Measurements from ENCODE around the gene FAM217B. TPM values are rescaled to one million over a fixed set of nuclear protein-coding genes. Genes with fewer than 3 reads are reported as not detected.

Gene FAM217B
- total RNA-seq, 1 experiment from 2014 or later: 8.1 TPM

DNA sequence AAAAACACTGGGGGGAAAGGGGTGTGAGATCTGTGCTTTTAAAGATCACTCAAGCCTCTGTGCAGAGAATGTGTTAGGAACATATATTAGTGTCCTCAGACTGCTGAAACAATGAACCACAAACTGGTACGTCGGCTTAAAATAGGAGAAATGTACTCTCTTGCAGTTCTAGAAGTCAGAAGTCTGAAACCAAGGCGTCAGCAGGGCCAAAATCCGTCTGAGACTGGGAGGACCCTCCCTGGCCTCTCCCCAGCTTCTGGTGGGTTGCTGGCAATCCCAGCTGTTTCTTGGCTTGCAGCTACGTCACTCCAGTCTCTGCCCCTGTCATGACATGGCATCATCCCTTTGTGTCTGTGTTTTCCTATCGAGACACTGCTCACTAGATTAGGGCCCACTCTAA, 22.0 kb downstream of the FAM217B start:
- Histone ChIP-seq H3K4me2 (ENCODE audit: low read length) (no peak overlapping the region), H3K4me1 (ENCODE audit: control insufficient read depth in 1 of 2, insufficient read depth in 2 of 2, low read length in 2 of 2) (no peaks in the 10 kb centered on the region), H3K9me3 (ENCODE audit: control insufficient read depth in 1 of 2, insufficient read depth in 1 of 2, low read depth in 1 of 2, low read length in 2 of 2) (no peaks in the 10 kb centered on the region), H3K36me3 (ENCODE audit: control insufficient read depth in 1 of 2, insufficient read depth in 2 of 2, low read length in 2 of 2) (no peaks in the 10 kb centered on the region), H4K20me1 (ENCODE audit: insufficient read depth) (no peaks in the 10 kb centered on the region), H3K27ac (ENCODE audit: low read depth, low read length) (no peak overlapping the region), H3K27me3 (ENCODE audit: insufficient read depth, low read length) (peaks cover 33% of the 10 kb centered on the region), H2AFZ (ENCODE audit: low read depth, low read length, poor library complexity, severe bottlenecking) (no peak overlapping the region), H3K79me2 (ENCODE audit: insufficient read depth, low read length) (no peaks in the 10 kb centered on the region), H3K4me3 (replicated peaks in 1 of 2; ENCODE audit: low read depth in 1 of 2, low read length in 2 of 2) (no peak overlapping the region), H3K9ac (ENCODE audit: low read length) (no peak overlapping the region), H3K9me2 (ENCODE audit: insufficient read depth) (no peaks in the 10 kb centered on the region)
- DNase-seq (ENCODE audit: low read depth, low spot score): no peak
- ATAC-seq: no peak
- POLR2A ChIA-PET: no interaction called here
- TF ChIP-seq YY1 (IDR thresholded peaks at IDR 0.05; ENCODE audit: extremely low read depth, insufficient replicate concordance, low read depth, low read length): no peak
- TF ChIP-seq EZH2 (IDR thresholded peaks at IDR 0.05): no peak
- CTCF ChIA-PET: no interaction called here
- RAD21 ChIA-PET (ENCODE audit: low non-redundant PET in 1 of 2, low total read pairs in 2 of 2, uncharacterized antibody in 2 of 2, unreplicated experiment in 2 of 2): no interaction called here
- intact Hi-C loops (cut with micrococcal nuclease): no loop called here
- BruUV-seq (replicated peaks): no TSS peak

DNA sequence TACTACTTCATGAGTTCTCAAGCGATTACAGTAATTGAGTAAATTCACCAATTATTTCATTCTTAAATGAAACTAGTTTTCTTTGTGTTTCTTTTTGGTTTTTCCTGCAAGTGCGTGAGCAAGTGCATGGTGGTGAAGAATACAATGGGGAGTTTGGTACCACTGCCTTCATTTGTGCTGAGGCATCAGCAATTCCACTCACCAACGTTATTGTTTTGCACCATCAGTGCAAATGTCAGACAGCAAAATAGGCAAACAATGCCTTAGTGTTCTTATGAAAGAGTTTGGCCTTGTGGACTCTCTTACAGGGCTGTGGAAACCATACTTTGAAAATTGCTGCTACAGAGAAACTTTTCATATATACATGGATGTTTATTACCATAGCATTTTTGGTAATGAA, 26.2 kb downstream of the FAM217B start:
- BruUV-seq (replicated peaks): no TSS peak
- ChIA-PET CTCF (no interaction called here), POLR2A (no interaction called here), RAD21 (ENCODE audit: low non-redundant PET in 1 of 2, low total read pairs in 2 of 2, uncharacterized antibody in 2 of 2, unreplicated experiment in 2 of 2) (no interaction called here)
- Histone ChIP-seq H3K9me2 (ENCODE audit: insufficient read depth) (no peaks in the 10 kb centered on the region), H3K9me3 (ENCODE audit: control insufficient read depth in 1 of 2, insufficient read depth in 1 of 2, low read depth in 1 of 2, low read length in 2 of 2) (no peaks in the 10 kb centered on the region), H3K4me3 (replicated peaks in 1 of 2; ENCODE audit: low read depth in 1 of 2, low read length in 2 of 2) (no peak overlapping the region), H3K36me3 (ENCODE audit: control insufficient read depth in 1 of 2, insufficient read depth in 2 of 2, low read length in 2 of 2) (no peaks in the 10 kb centered on the region), H3K4me1 (ENCODE audit: control insufficient read depth in 1 of 2, insufficient read depth in 2 of 2, low read length in 2 of 2) (no peaks in the 10 kb centered on the region), H3K4me2 (ENCODE audit: low read length) (no peak overlapping the region), H3K27me3 (ENCODE audit: insufficient read depth, low read length) (peaks cover 21% of the 10 kb centered on the region), H4K20me1 (ENCODE audit: insufficient read depth) (no peaks in the 10 kb centered on the region), H3K27ac (ENCODE audit: low read depth, low read length) (no peak overlapping the region), H3K79me2 (ENCODE audit: insufficient read depth, low read length) (no peaks in the 10 kb centered on the region), H2AFZ (ENCODE audit: low read depth, low read length, poor library complexity, severe bottlenecking) (no peak overlapping the region), H3K9ac (ENCODE audit: low read length) (no peak overlapping the region)
- DNase-seq (ENCODE audit: low read depth, low spot score): no peak
- intact Hi-C loops (cut with micrococcal nuclease): no loop called here
- ATAC-seq: no peak
- TF ChIP-seq RAD21 (IDR thresholded peaks at IDR 0.05; ENCODE audit: low read depth) (no peak), POLR2AphosphoS5 (IDR thresholded peaks at IDR 0.05; ENCODE audit: low read depth, low read length) (no peak), EZH2 (IDR thresholded peaks at IDR 0.05) (no peak), CEBPB (IDR thresholded peaks at IDR 0.05; ENCODE audit: low read depth) (no peak), JUND (IDR thresholded peaks at IDR 0.05) (no peak), YY1 (IDR thresholded peaks at IDR 0.05; ENCODE audit: extremely low read depth, insufficient replicate concordance, low read depth, low read length) (no peak), FOSL1 (IDR thresholded peaks at IDR 0.05; ENCODE audit: low read depth) (no peak), ZNF274 (IDR thresholded peaks at IDR 0.05; ENCODE audit: low read depth, low read length) (no peak), TCF7L2 (IDR thresholded peaks at IDR 0.05; ENCODE audit: borderline replicate concordance, extremely low read depth, insufficient read depth, insufficient read length) (no peak), SP1 (IDR thresholded peaks at IDR 0.05; ENCODE audit: low read depth) (no peak), SIN3A (IDR thresholded peaks at IDR 0.05; ENCODE audit: low read depth) (no peak)
- TF ChIP-seq, protein P1, sequence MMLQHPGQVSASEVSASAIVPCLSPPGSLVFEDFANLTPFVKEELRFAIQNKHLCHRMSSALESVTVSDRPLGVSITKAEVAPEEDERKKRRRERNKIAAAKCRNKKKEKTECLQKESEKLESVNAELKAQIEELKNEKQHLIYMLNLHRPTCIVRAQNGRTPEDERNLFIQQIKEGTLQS (IDR thresholded peaks at IDR 0.05): no peak
- TF ChIP-seq, protein P2, sequence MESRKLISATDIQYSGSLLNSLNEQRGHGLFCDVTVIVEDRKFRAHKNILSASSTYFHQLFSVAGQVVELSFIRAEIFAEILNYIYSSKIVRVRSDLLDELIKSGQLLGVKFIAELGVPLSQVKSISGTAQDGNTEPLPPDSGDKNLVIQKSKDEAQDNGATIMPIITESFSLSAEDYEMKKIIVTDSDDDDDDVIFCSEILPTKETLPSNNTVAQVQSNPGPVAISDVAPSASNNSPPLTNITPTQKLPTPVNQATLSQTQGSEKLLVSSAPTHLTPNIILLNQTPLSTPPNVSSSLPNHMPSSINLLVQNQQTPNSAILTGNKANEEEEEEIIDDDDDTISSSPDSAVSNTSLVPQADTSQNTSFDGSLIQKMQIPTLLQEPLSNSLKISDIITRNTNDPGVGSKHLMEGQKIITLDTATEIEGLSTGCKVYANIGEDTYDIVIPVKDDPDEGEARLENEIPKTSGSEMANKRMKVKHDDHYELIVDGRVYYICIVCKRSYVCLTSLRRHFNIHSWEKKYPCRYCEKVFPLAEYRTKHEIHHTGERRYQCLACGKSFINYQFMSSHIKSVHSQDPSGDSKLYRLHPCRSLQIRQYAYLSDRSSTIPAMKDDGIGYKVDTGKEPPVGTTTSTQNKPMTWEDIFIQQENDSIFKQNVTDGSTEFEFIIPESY (IDR thresholded peaks at IDR 0.05; ENCODE audit: extremely low read depth, insufficient replicate concordance, low read length): no peak

Data from HCT116 (cell line).